Mesendoderm (in vitro differentiated cells): ENCODE data around the gene GRK3.
"Not testable (repeated sequence)": the region's sequence is repeated elsewhere in the genome, so short reads cannot be mapped to it uniquely, and the experiment has no call there.

Experiments
- DNase-seq: peaks from one replicate; pipeline ENCODE4 v3.0.0; 2013
- H2AK5ac ChIP-seq: 2 replicates; pipeline ENCODE4 v1.6.1; 2013; ENCODE audit warnings: low read length, inconsistent platforms
- H2BK120ac ChIP-seq: 2 replicates; pipeline ENCODE4 v1.6.1; 2013; ENCODE audit warnings: low read depth, mild to moderate bottlenecking, low read length, moderate library complexity, mixed read lengths
- H2BK15ac ChIP-seq: replicated peaks from 2 replicates; pipeline ENCODE4 v1.6.1; 2013; ENCODE audit warnings: low read depth, mild to moderate bottlenecking, moderate library complexity
- H2BK5ac ChIP-seq: 2 replicates; pipeline ENCODE4 v1.6.1; 2013; ENCODE audit warnings: low read length, inconsistent platforms
- H3K18ac ChIP-seq: 2 replicates; pipeline ENCODE4 v1.6.1; 2013; ENCODE audit warnings: mild to moderate bottlenecking, low read length, mixed read lengths
- H3K23ac ChIP-seq: one replicate; pipeline ENCODE4 v1.6.1; 2013; ENCODE audit warnings: low read length
- H3K27ac ChIP-seq: 2 replicates; pipeline ENCODE4 v1.5.1; 2013; ENCODE audit warnings: low read depth, mild to moderate bottlenecking, inconsistent platforms, low read length, moderate library complexity
- H3K27me3 ChIP-seq: 2 replicates; pipeline ENCODE4 v1.6.1; 2013; ENCODE audit warnings: low read length, control low read depth, mild to moderate bottlenecking, inconsistent platforms; ENCODE audit not compliant: insufficient read depth, poor library complexity
- H3K36me3 ChIP-seq: 2 replicates; pipeline ENCODE4 v1.6.1; 2013; ENCODE audit warnings: low read length, inconsistent platforms; ENCODE audit not compliant: control insufficient read depth, insufficient read depth
- H3K4ac ChIP-seq: one replicate; pipeline ENCODE4 v1.6.1; 2013; ENCODE audit warnings: low read depth, mild to moderate bottlenecking, low read length, moderate library complexity
- H3K4me1 ChIP-seq: 2 replicates; pipeline ENCODE4 v1.6.1; 2013; ENCODE audit warnings: low read depth, low read length, inconsistent platforms; ENCODE audit not compliant: control insufficient read depth
- H3K4me2 ChIP-seq: 2 replicates; pipeline ENCODE4 v1.6.1; 2013; ENCODE audit warnings: low read length
- H3K4me3 ChIP-seq: 2 replicates; pipeline ENCODE4 v1.5.1; 2013; ENCODE audit warnings: mild to moderate bottlenecking, low read length
- H3K56ac ChIP-seq: one replicate; pipeline ENCODE4 v1.6.1; 2013; ENCODE audit warnings: low read length
- H3K79me1 ChIP-seq: 2 replicates; pipeline ENCODE4 v1.6.1; 2013; ENCODE audit warnings: low read length, inconsistent platforms
- H3K79me2 ChIP-seq: 2 replicates; pipeline ENCODE4 v1.6.1; 2013; ENCODE audit warnings: mild to moderate bottlenecking, low read length; ENCODE audit not compliant: control insufficient read depth, insufficient read depth
- H3K9ac ChIP-seq: 2 replicates; pipeline ENCODE4 v1.6.1; 2013; ENCODE audit warnings: low read length, inconsistent platforms
- H4K5ac ChIP-seq: one replicate; pipeline ENCODE4 v1.6.1; 2013; ENCODE audit warnings: low read length
- H4K8ac ChIP-seq: one replicate; pipeline ENCODE4 v1.6.1; 2013; ENCODE audit warnings: low read depth, mild to moderate bottlenecking, control low read depth, low read length, moderate library complexity
- WGBS: extraction: QIAGEN DNeasy Blood & Tissue Kit; methylation state at CpG from one replicate; pipeline ENCODE4 v1.1.7; 2013; ENCODE audit warnings: low lambda C conversion rate, missing lambda C conversion rate; ENCODE audit not compliant: insufficient coverage; ENCODE audit errors: extremely low coverage; 5-methylcytosine and 5-hydroxymethylcytosine counted together

The GRK3 gene

GRCh38 chr22:25545672-25546071, 18.8 kb upstream of the GRK3 start:
- Histone ChIP-seq H3K18ac (no peak overlapping the region), H3K4me3 (no peak overlapping the region), H3K9ac (no peak overlapping the region), H3K4me2 (no peak overlapping the region), H3K27ac (no peak overlapping the region), H3K27me3 (no peaks in the 10 kb centered on the region), H3K4ac (no peak overlapping the region), H4K5ac (no peak overlapping the region), H2BK15ac (no peak overlapping the region), H3K79me2 (no peaks in the 10 kb centered on the region), H3K79me1 (no peaks in the 10 kb centered on the region), H3K56ac (no peak overlapping the region), H2BK120ac (no peak overlapping the region), H3K36me3 (no peaks in the 10 kb centered on the region), H3K23ac (no peak overlapping the region), H2AK5ac (no peak overlapping the region), H3K4me1 (no peaks in the 10 kb centered on the region), H4K8ac (no peak overlapping the region), H2BK5ac (no peak overlapping the region)
- no CpG with 5 or more reads among the region's 10 CpGs for WGBS
- no peak for DNase-seq

DNA sequence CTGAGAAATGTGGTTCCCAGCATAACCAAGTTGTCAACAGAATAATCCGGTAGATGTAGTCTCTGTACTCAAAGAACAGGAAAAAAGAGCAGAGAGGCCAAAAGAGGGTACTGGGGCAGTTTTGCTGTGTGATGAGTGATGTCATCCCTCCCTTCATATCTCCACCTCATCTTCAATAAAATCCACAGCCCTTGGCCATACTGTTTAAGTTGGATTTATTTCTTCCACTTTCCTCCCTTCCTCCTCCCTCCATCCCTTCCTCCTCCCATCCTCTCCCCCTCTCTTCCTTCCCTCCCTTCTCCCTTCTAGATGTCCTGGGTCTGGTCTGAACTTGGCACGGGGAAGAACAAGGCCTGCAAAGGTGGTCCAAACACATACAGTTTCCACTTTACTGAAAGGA, 18.2 kb upstream of the GRK3 start:
- H2BK5ac ChIP-seq, result no peak overlapping the region
- H3K4ac ChIP-seq, result no peak overlapping the region
- H3K23ac ChIP-seq, result no peak overlapping the region
- no peak overlapping the region for H4K5ac ChIP-seq
- no peak overlapping the region for H3K18ac ChIP-seq
- H2BK120ac ChIP-seq, result no peak overlapping the region
- H4K8ac ChIP-seq, result no peak overlapping the region
- H3K36me3 ChIP-seq, result no peaks in the 10 kb centered on the region
- H3K27me3 ChIP-seq, result no peaks in the 10 kb centered on the region
- H3K27ac ChIP-seq, result no peak overlapping the region
- H3K4me2 ChIP-seq, result no peak overlapping the region
- H3K56ac ChIP-seq, result no peak overlapping the region
- H3K4me1 ChIP-seq, result no peaks in the 10 kb centered on the region
- no peak for DNase-seq
- no peak overlapping the region for H2AK5ac ChIP-seq
- H3K79me1 ChIP-seq, result no peaks in the 10 kb centered on the region
- no peak overlapping the region for H3K4me3 ChIP-seq
- H3K79me2 ChIP-seq, result no peaks in the 10 kb centered on the region
- no peak overlapping the region for H2BK15ac ChIP-seq
- H3K9ac ChIP-seq, result no peak overlapping the region
- no CpG with 5 or more reads among the region's 2 CpGs for WGBS

DNA sequence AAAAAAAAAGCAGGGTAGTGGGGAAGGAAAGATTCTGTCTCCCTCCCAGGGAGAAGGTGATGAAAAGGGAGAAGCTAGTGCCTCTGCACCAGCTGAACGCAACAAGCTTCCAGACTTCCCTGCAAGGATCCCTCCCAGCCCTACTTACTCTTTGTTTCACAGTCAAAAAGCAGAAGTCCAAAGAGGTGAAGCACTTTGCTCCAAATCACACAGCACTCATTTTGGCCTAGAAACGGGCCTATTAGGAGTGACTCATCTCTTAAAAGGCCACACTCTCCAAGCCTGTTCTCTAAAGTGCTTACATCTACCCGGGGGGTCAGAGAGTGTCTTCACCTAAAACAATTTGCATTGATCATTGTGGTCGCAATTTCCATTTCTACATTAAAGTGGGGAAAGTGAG, 17.7 kb upstream of the GRK3 start:
- Histone ChIP-seq H3K36me3 (no peaks in the 10 kb centered on the region), H3K79me2 (no peaks in the 10 kb centered on the region), H2BK5ac (no peak overlapping the region), H3K4me3 (no peak overlapping the region), H3K23ac (no peak overlapping the region), H3K56ac (no peak overlapping the region), H4K5ac (no peak overlapping the region), H3K4ac (no peak overlapping the region), H3K27me3 (no peaks in the 10 kb centered on the region), H2AK5ac (no peak overlapping the region), H3K79me1 (no peaks in the 10 kb centered on the region), H3K18ac (no peak overlapping the region), H2BK120ac (no peak overlapping the region), H3K4me2 (no peak overlapping the region), H3K9ac (no peak overlapping the region), H3K27ac (no peak overlapping the region), H3K4me1 (no peaks in the 10 kb centered on the region), H2BK15ac (no peak overlapping the region), H4K8ac (no peak overlapping the region)
- WGBS, result no CpG with 5 or more reads among the region's 4 CpGs
- DNase-seq, result peak; percentile 46

DNA sequence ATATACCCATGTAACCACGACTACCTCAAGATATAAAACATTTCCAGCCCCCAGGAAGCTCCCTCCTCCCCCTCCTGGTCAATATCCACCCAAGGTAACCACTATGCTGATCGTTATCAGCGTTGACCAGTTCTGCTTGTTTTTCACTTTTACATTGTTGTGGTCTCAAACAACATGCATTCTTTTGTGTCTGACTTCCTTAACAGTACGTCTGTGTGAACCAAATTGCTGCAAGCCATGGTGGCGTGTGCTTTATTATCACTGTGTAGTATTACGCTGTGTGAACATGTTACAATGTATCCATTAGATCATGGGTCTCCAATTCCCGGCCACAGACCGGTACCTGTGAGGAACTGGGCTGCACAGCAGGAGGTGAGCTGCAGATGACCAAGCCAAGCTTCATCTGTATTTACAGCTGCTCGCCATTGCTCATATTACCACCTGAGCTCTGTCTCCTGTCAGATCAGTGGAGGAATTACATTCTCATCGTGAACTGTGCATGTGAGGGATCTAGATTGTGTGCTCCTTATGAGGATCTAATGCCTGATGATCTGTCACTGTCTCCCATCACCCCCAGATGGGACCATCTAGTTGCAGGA, 15.5 kb upstream of the GRK3 start:
- no peak overlapping the region for H3K4me3 ChIP-seq
- no peak overlapping the region for H3K9ac ChIP-seq
- no peak overlapping the region for H3K27ac ChIP-seq
- WGBS, result no CpG with 5 or more reads among the region's 10 CpGs
- no peaks in the 10 kb centered on the region for H3K27me3 ChIP-seq
- H3K4me2 ChIP-seq, result no peak overlapping the region
- no peak overlapping the region for H3K56ac ChIP-seq
- H2BK15ac ChIP-seq, result no peak overlapping the region
- H3K18ac ChIP-seq, result no peak overlapping the region
- H4K5ac ChIP-seq, result no peak overlapping the region
- H2BK120ac ChIP-seq, result no peak overlapping the region
- H3K4ac ChIP-seq, result no peak overlapping the region
- no peaks in the 10 kb centered on the region for H3K79me1 ChIP-seq
- no peak for DNase-seq
- no peaks in the 10 kb centered on the region for H3K36me3 ChIP-seq
- no peaks in the 10 kb centered on the region for H3K79me2 ChIP-seq
- no peak overlapping the region for H2AK5ac ChIP-seq
- H3K4me1 ChIP-seq, result no peaks in the 10 kb centered on the region
- no peak overlapping the region for H3K23ac ChIP-seq
- no peak overlapping the region for H2BK5ac ChIP-seq
- no peak overlapping the region for H4K8ac ChIP-seq

DNA sequence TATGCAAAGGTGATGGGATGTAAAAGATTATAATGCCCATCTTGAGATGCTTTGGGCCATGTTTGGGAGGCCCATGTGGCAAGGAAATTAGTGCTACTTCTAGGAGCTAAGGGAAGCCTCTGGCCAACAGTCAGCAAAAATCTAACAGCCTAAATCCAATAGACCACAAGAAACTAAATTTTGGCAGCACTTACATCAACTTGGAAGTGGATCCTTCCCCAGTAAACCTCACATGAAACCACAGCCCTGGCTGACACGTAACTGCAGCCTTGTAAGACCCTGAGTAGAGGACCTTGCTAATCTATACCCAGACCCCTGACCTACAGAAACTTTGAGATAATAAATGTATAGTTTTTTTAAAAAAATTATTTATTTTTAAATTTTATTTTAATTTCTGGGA, 13.1 kb upstream of the GRK3 start:
- H3K4ac ChIP-seq, result no peak overlapping the region
- H2BK5ac ChIP-seq, result no peak overlapping the region
- H3K56ac ChIP-seq, result no peak overlapping the region
- DNase-seq, result no peak
- H4K5ac ChIP-seq, result no peak overlapping the region
- no peak overlapping the region for H2BK120ac ChIP-seq
- H2BK15ac ChIP-seq, result no peak overlapping the region
- no peaks in the 10 kb centered on the region for H3K4me1 ChIP-seq
- H2AK5ac ChIP-seq, result no peak overlapping the region
- no peaks in the 10 kb centered on the region for H3K79me1 ChIP-seq
- H3K4me2 ChIP-seq, result no peak overlapping the region
- no peaks in the 10 kb centered on the region for H3K36me3 ChIP-seq
- H3K27me3 ChIP-seq, result no peaks in the 10 kb centered on the region
- no peak overlapping the region for H3K18ac ChIP-seq
- no peak overlapping the region for H3K4me3 ChIP-seq
- no CpG with 5 or more reads among the region's 1 CpG for WGBS
- H3K27ac ChIP-seq, result no peak overlapping the region
- H4K8ac ChIP-seq, result no peak overlapping the region
- no peak overlapping the region for H3K23ac ChIP-seq
- H3K9ac ChIP-seq, result no peak overlapping the region
- H3K79me2 ChIP-seq, result no peaks in the 10 kb centered on the region

- not testable (repeated sequence) for H3K27ac ChIP-seq, H3K56ac ChIP-seq, H2BK15ac ChIP-seq, H3K4me1 ChIP-seq, H3K36me3 ChIP-seq, H3K4me3 ChIP-seq, DNase-seq, H3K23ac ChIP-seq, H2BK120ac ChIP-seq, H4K5ac ChIP-seq, H3K27me3 ChIP-seq, H2AK5ac ChIP-seq, H2BK5ac ChIP-seq, H3K79me2 ChIP-seq, H3K4me2 ChIP-seq, H3K9ac ChIP-seq, H3K18ac ChIP-seq, H3K79me1 ChIP-seq, H3K4ac ChIP-seq, H4K8ac ChIP-seq
- no CpG with 5 or more reads among the region's 1 CpG for WGBS
These were observed 12.1 kb upstream of the GRK3 start for GRCh38 chr22:25552405-25552804.
